Activated T-cell treated with anti-CD3 and anti-CD28 coated beads, Interleukin-2, amount 50 U/mL, for 1 hour (primary cell): ENCODE measurements around the gene GALNT6.

ENCODE experiments used
- DNase-seq: peaks from one replicate; pipeline ENCODE4 v3.0.0-alpha.2; 2020

GALNT6 gene

DNA sequence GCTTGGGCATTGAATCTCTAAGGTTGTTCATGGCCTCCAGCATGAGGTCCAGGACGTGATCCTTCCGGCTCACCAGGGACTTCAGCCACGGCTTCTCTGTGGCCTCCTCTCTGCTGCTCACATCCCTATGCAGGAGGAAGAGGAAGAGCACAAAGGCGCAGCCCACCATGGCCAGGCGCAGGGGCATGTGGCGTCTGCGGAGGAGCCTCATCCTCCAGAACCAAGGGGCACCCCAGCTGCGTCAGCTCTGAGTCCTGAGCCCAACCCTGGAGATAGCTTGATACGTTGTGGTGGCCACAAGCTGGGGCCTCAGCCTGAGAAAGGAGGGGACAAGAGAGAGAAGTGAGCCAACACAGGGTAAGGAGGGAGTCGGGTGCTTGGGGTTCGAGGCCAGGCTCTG, 11.6 kb downstream of the GALNT6 start:
- no peak for DNase-seq

DNA sequence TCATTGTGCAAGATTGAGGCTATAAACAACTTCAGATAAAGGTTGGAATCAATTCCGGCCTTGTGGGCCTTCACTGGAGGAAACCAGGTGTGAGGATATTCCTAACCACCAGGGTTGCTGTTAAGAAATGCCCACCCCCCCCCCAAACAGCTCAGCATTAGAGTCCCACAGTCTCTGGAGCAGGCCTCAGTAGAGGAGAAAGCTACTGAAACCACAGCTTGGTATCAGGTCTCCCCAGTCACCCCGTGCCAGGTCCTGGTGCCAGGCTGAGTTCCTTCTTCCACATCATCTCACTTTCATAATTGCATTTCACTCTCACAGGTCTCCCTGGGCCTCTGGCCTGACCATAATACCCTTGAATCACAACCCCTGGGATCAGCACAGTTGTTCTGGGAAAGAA, 12.5 kb downstream of the GALNT6 start:
- DNase-seq = no peak

DNA sequence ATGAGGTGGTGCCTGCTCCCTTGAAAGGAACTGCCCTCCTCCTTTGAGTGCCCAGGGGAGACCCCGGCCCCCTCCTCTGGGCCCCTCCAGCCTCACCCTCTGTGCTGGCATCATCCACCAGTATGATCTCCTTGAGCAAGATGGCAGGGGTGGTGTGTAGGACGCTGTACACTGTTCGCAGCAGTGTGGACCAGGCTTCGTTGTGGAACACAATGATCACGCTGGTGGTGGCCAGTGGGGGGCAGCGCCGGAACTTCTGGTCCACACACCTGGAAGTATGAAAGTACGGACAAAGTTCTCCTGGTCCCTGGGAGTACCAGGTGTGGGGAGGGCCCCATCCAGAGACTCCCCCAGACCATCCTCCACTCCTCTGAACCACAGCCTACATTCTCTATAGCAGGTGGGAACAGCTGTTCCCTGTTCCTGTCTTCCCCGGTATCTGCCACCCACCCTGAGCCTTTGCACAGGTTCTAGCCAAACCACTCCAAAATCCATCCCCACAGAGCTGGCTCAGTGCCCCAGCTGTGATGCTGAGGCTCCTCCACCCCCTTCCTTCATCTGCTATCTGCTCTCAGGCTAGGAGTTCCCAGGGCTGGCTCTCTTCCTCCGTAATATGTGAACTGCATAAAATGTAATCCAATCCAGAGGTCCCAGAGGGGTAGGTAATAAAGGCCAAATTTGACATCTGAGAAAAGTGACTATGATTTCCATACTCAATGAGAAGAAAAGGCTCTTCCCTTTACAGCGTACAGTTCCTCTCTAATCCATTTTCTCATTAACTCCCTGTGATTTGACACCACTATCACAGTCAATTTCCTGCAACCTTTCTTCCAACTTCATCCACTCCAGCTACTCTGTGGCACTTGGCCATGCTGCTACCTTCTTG, 13.9 kb downstream of the GALNT6 start:
- no peak for DNase-seq

DNA sequence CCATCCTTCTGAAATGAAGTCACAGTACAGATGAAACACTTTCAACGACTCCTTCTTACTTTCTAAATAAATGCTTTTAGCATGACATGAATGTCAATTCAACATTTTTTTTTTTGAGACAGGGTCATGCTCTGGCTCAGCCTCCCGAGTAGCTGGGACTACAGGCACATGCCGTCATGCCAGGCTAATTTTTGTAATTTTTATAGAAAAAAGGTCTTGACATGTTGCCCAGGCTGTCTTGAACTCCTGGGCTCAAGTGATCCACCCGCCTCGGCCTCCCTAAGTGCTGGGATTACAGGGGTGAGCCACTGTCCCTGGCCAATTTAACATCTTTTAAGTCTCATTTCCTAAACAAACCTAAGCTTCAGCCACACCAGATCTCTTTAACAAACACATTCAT, 16.4 kb downstream of the GALNT6 start:
- no peak for DNase-seq

DNA sequence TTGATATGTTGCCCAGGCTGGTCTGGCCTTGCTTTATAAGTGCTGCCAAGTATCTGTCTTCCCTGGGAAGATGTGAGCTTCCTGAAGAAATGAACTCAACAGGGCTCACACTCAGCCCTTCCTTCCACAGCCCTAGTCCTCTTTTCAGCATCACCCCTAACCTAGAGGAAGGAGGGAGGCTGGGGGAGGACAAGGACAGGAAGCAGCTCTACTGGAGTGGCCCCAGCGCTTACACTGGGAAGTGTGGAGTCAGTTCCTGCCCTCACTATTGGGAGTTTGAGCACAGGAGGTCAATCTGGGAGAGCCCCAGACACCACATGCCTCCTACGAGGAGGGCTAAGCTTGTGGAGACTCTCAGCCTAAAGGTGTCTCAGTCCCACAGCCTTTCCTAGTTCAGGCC, 16.8 kb downstream of the GALNT6 start:
- DNase-seq = no peak

DNA sequence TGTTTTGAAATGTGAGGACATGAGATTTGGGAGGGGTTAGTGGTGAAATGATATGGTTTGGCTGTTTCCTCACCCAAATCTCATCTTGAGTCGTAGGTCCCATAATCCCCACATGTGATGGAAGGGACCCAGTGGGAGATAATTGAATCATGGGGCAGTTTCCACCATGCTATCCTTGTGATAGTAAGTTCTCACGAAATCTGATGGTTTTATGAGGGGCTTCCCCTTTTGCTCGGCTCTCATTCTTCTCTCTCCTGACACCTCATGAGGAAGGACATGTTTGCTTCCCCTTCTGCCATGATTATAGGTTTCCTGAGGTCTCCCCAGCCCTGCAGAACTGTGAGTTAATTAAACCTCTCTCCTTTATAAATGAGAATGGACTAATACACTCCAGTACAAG, 18.0 kb downstream of the GALNT6 start:
- no peak for DNase-seq

DNA sequence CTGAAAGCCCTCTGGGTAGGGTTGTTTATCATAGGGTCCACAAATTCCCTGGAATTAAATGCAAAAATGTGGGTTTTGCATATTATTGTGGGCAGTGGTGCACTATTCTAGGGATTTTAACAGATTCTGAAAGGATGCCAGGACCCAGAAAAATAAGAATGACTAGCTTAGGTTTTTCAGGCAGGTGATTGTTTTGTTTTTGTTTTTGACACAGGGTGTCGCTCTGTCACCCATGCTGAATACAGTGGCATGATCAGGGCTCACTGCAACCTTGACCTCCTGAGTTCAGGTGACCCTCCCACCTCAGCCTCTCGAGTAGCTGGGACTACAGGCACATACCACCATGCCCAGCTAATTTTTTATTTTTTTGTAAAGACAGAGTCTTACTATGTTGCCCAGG, 19.2 kb downstream of the GALNT6 start:
- DNase-seq = no peak

DNA sequence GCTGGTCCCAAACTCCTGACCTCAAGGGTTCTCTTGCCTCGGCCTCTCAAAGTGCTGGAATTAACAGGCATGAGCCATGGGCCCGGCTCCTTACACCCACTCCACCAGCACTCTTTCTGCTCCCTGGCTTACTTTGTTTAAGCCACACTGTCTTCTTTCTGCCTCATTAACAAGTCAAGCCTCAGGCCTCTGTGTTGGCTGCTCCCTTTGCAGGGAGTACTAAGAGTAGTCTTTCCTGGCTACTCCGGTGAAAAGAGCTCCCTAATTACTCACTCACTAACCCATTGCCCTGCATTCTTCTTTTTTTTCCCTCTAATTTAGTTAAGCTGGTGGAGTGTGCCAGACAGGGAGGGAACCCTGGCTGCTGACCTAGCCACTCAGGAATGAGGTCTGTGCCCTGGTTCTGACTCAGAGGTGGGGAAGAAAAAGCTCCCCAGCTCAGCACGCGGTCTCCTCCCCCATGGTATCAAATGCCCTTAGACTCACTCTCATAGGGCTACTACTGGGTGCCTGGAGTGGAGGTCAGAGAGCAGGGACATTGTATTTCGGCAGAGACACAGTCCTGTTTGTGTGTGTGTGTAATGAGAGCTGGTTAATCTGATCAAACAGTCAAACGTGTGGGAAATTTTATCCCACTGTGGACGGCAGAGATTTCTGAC, 19.8 kb downstream of the GALNT6 start:
- DNase-seq = no peak

DNA sequence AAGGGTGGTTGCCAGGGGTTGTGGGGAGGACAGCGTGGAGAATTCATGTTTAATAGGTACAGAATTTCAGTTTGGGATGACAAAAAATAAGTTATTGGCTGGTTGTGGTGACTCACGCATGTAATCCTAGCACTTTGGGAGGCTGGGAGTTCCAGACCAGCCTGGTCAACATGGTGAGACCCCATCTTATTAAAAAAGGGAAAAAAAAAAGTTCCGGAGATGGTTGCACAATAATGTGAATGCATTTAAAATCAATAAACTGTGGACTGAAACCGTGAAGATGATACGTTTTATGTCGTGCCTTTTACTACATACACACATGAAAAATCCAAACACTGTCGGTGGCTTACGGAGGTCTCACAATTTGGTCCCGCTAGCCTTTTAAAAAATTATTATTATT, 20.5 kb downstream of the GALNT6 start:
- DNase-seq = no peak

DNA sequence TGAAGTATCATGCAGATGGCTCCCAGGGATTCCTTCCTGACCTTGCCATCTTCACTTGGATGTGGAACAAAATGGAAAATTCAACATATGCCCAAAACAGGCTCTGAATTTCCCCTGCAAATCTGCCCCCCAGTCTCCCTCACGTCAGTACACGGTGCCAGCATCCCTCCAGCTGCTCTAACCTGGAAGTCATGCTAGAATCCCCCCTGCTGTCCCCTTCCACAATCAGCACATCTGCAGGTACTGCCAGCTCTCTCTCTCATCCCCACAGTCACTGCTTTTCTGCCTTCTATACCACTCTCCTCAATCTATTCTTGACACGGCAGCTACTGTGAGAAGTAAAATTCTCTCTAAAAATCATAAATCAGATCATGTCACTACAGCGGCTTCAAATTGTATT, 21.6 kb downstream of the GALNT6 start:
- DNase-seq = no peak

DNA sequence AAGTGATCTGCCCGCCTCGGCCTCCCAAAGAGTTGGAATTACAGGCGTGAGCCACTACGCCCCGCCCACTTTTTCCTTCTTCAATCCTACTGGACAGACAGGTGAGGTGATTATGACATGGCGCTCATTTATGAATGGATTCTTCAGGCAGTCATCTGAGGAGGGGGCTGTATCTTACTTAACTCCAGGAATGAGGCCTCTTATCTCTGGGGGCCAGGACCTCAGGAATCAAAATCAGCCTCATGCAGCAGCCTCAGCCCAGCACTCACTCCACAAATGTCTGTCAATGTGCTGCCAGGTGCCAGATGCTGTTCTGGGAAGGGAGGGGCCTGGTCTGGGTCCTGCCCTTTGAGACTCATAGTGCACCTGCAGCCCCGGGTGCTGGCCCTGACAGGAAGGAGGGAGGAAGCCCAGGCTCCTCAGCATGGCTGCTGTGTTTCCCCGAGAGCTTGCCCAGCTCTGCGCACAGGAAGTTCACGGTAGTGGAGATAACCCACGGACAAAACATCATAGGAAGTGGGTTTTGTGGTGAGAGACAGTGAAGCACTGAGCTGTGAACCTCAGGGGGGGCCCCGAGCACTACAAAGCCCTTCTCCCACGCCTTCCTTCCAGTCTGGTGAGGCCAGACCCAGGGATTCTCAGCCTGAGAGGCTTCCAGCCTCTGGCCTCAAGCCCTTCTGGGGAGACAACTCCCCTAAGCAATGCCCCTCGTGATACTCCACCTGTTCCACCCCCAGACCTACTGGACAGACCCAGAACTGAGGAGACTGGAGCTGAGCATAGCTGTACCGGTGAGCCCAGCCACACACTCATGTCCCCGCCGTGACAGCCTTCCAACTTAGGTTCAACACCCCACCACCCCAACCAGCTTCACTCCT, 22.3 kb downstream of the GALNT6 start:
- peak; percentile 84 for DNase-seq

DNA sequence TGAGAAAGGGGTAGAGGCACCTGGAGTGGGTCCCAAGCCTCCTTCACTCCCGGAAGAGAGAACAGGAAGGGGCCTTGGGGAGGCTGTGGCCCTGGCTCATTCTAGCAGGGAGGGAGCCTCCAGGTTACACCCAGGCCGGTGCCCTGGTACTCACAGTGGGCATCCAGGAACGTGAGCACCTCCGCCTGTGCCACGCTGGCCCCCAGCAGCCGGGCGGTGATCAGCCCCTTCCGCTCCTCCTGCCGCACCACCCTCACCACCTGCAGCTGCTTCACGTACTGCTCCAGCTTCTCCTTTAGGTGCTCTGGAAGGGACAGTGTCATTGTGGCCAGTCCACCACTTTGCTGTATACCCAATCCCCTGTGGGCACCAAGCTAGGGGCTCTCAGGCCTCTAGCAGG, 25.9 kb downstream of the GALNT6 start:
- DNase-seq = no peak

DNA sequence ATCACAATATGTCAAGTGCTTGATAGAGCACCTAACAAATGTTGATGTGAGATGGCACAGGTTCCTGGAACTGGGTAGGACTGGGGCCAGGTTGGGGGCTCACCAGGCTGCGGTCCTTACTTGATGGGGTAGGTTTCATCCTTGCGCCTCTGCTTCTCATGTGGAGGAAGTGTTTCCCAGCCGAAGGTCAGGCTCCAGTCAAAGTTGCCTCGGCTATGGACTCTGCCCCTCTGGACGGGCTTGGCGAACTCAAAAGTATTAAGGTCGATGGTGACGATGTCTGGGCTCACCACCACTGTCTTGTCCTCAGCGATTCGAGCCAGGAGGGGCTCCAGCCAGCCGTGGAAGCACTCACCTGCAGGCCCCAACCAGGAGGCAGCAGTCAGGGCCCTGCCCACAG, 27.2 kb downstream of the GALNT6 start:
- DNase-seq = no peak

DNA sequence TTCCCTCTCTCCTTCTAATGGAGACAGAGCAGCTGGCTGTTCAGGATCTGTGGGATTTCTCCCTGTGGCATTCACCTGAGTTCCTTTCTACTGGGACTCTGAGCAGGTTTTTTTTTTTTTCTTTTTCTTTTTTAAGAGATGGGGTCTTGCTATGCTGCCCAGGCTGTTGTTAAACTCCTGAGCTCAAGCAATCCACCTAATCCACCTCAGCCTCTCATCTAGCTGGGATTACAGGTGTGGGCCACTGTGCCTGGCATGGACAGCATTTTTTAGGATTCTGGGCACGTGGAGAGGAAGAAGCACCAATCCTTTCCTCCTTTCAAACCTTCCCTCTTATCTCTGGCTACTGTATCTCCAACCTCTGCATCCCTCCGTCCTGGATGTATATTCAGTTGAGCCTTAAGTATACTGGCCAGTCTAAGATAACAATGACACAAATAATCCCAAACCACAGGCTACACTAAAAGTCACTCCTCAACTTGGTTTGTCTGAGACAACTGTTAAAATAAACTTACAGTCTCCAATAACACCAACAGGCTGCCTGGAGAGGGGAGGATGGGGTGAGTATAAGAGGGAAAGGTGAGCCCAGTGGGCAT, 28.4 kb downstream of the GALNT6 start:
- DNase-seq = no peak

DNA sequence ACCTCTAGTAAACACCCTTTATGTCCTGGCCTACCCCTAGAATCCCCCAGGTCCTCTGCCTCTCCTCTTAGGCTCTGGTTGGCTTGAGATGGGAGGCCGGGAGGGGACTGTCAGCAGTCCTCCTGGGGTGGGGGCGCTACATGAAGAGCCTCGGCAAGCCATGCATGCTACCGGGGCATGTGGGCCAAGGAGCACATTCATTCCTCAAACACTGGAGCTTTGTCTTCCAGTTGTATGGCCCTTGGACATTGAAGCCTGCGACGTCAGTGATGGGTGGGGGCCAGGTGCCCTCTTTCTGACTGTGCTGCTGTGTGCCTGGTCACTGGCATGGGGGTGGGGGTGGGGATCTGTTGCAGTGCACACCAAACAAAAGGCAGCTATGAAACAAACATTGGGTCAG, 28.9 kb downstream of the GALNT6 start:
- DNase-seq = no peak

DNA sequence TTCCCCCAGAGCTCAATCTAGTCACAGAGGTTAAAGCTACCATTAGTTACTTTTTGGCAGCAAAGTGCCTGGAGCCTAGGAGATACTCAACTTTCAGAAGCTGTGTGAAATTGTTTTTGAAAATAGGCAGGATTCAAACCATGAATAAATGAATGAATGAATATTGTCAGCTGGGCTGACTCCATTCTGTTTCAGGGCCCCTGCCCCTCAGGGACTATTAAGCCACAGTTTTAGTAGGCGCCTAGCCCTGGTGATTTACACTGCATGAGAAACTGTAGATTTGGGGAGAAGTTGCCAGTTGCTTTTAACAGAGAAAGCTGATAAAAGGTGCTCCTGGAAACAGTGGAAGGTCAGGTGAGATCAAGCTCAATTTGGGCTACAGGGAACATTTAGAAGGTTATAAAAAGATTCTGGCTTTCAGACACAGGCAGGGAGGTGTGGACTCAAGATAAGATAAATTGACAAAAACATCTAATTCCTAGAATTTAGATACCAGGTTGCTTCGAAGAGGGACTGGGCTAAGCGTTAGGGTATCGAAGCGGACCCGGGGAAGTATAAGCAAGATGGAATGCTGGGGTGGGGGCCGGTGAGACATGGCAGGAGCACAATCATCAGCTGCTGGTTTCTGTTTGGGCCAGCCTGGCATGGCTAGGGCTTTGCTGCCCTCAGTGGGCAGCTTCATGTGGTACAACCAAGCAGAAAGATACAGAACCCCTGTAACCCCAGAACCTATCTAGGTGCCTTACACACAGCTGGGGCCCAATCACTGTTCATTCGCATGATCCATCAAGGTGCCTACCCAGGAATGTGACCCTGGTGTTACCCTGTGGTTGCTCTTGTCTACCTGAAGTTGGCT, 29.8 kb downstream of the GALNT6 start:
- no peak for DNase-seq

DNA sequence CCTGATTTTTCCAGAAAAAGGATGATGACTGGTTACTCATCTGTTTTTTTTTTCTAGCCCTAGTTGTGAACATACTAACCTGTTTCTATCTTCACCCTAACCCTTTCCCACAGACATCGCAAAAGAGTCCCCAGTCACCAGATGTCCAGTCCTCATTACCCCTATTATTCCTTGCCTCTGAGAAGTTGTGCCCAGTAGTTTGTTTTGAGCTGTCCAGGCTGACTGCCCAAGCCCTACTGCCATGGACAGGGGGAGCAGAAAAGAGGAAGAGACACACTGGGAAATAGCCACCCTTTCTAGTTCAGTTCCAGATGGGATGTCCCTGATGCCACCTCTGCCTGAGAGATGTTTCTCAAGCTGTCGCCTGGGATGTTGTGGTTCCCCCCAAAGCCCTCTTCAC, 30.9 kb downstream of the GALNT6 start:
- no peak for DNase-seq

DNA sequence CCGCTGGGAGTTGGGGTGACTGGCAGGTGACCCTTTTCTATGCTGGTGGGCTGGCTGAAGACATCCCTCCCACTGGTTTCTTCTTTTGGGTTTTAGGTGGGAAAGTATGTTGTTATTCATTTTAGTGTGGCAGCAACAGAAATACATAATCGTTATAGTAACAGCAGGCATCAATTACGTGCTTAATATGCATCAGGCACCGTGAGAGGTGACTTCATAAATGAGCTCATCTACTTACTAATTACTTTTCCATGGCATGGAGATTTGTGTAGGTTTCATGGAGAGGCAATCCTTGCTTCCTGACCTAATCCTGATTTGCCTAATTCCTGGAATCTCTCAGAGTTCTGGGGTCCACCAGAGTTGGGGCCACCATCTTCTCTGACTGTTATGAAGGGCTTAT, 31.4 kb downstream of the GALNT6 start:
- DNase-seq = no peak

DNA sequence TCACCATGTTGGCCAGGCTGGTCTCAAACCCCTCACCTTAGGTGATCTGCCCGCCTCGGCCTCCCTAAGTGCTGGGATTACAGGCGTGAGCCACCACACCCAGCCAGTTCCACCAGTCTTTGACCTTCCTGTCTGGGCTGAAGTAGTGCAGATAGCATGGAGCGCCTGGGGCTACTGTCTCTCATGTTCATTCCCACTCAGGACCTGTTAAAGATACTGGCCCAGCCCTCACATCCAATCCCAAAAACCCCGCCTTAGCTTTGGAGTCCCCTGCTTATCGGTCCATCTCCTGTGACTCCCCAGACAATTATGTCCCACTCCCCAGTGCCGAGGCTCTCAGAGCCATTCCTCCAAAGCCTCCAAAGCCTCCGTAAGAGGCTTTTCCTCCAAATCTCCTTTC, 32.7 kb downstream of the GALNT6 start:
- DNase-seq = no peak

DNA sequence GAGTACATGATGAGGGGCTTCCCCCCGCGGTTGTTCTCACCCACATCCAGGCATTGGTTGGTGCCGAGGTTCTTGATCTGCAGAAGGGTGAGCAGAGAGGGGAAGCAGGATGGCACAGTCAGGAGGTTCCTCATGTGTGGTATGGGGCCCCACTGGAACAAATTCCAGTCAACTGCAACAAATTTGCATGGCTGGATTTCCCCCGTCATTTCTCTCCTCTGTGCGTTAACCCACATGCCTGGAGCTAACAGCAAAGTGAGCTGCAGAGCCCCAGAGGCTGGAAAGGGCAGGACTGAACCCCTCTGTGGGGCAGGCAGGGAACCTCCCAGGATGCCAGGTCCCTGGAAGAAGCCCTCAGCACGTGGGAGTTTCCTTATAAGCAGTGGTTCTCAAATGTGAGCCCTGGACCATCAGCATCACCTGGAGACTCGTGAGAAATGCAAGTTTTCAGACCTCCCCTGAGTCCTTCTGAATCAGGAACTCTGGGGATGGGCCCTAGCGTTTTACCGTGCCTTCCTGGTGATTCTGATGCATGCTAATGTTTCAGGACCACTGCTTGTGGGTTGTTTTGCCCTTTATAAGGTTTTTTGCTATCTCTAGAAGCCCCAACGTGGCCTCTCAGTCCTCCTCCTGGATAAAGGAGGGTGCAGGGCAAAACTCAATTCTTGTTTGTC, 33.7 kb downstream of the GALNT6 start:
- no peak for DNase-seq

DNA sequence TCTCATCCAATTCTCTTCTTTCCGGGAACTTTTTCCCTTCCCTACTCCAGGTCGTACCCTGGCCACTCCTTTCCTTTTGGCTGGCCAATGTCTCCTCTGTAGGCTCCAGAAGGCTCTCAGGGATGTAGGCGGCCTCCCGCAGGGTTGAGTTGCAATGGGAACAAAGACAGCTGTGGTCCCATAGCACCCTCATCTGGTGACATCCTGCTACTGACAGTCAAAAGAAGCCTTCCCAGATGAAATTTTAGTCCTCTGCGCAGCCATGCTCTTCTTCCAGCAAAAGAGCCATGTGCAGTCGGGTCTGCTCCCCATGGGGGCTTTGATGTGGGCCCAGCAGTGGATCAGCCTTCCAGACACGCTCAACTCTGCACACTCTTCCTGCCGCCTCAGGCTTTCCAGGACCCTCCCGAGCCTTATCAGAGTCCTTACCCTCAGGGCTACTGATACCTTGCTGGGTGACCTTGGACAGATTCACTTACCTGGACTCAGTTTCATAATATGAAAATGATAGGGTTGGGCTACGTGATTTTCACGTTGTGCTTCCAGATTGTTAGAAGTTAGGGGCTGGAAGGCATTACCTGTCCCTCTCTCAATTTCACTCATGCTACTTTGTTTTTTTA, 39.2 kb downstream of the GALNT6 start:
- peak; percentile 45 for DNase-seq
